SK-N-DZ (cell line): ENCODE results near the gene FAIM2.

ENCODE experiments used
- DNase-seq: peaks from one replicate; pipeline ENCODE4 v3.0.0-alpha.2; 2015; ENCODE audit warnings: low spot score

FAIM2 gene

GRCh38 chr12:49825360-49825970, 78.2 kb downstream of the FAIM2 start:
- DNase-seq, result no peak

- DNase-seq, result no peak
Observed at GRCh38 chr12:49824895-49825294, 78.8 kb downstream of the FAIM2 start.

- no peak for DNase-seq
Observed at GRCh38 chr12:49824416-49824815, 79.3 kb downstream of the FAIM2 start.

- DNase-seq, result no peak
Observed at GRCh38 chr12:49823951-49824350, 79.7 kb downstream of the FAIM2 start.

GRCh38 chr12:49823350-49823749, 80.3 kb downstream of the FAIM2 start:
- DNase-seq, result no peak

GRCh38 chr12:49821373-49822287, 82.1 kb downstream of the FAIM2 start:
- no peak for DNase-seq

- DNase-seq, result no peak
Observed at GRCh38 chr12:49819786-49820185, 83.9 kb downstream of the FAIM2 start.

- DNase-seq, result no peak
Observed at GRCh38 chr12:49818241-49818895, 85.3 kb downstream of the FAIM2 start.
